Head of caudate nucleus (tissue), 42 donors: Measurements from ENCODE around the gene MMD2.

Experiments used
- DNase-seq, 42 donors: peaks; one replicate each; pipeline versions ENCODE4 v3.0.0 to v3.0.0-alpha.2; 2020 to 2021; ENCODE audit warnings: mixed read lengths in 7 of 42
- intact Hi-C: fragments of 100-400 bp; cut with DNase I; formaldehyde crosslinking; loops from one replicate; pipeline ENCODE4 v1.15.0; 2022

Gene MMD2

DNA sequence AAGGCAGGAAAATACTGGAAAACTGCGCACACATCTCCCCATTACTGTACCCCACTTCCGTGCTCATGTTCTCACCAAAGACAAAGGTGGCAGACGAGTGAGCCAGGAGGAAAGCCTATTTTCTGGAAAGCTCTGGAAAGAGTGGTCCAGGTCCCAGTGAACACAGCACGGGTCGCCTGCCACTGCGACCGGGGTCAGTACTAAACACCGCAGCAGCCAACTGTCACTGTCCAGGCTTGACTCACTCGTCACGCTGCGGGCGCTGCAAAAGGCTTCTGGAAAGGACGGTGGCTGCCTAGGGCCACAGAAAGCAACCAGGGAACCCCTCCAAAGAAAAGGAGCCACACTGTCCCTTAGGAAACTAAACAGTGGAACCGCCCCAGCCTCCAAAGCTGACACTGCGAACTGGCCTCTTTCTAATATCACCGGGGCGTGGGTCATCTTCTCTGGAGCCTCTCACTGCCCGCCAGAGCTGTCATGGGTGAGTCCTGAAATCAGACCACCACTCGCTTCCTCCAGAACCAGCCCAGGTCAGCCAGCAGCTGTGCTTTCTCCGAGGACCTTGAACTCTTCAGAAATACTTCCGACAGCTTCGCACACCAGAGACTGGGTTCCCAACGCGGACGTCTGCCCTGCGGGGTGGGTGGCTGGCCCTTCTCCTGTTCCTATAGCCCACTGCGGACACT is 79.4 kb downstream of the MMD2 start:
- intact Hi-C loops: loop anchor here (5.0 kb wide), 1 partner anchor 82 kb away; no protein-coding TSS in a partner anchor
- DNase-seq: peak in 2 of 42 donors; percentile 10 to 29

DNA sequence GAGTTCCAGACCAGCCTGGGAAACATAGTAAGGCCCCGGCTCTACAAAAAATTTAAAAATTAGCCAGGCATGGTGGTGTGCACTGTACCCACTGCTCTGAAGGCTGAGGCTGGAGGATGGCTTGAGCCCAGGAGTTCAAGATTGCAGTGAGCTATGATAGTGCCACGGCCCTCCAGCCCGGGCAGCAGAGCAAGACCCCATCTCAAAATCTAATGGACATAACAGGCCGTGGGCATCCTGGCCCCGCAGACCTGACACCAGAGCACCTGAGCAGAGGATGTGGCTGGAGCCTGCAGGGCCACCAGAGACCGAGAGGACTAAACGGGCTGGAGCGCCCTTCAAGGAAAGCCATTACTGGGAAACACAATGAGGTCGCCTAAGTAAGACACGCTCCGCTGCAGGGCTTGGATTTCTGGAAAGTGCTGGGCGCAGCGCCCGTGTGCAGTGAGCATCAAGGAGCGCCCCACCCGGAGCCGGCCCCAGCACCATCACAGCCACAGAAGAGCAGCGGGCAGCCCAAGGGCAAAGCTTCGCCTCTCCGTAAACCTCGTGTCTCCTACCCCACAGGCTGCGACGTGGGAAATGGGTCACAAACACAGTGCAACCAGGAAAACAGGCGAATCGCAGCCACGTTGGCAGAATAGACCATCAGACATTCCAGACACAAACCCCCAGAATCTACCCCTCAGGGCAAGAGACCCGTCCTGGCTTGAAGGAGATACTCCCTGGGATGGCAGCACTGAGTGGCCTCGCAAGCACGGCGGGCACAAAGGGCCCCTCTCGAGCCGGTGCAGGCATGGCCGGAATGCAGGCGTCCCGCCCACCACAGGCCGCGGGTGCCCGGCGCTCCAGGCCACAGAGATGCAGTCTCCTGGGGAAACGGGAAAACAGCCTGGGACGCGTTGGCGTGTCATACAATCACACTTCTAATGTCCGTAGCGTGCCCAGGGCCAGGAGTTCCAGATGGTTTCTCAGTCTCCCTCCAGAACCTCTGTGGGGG is 80.4 kb downstream of the MMD2 start:
- intact Hi-C loops: no loop called here
- DNase-seq: peak in 2 of 42 donors; percentile 11 to 35

DNA sequence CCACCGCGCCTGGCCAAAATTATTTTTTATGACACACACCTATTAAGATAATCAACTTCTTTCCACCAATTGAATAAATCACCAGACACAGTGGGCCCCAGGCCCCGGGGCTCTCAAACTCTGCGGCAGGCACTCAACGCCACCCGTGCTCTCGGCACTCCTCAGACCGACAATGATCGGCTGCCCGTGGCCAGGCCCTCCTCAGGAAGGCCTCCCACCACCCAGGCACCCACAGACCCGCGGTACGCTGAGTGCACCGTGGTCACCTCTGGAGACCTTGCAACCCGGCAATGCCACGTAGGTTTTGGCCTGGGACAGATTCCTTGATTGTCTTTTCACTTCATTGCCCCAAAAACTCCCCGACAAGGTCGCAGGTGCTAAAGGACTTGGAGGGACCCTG is 82.4 kb downstream of the MMD2 start:
- DNase-seq: no peak
- intact Hi-C loops: no loop called here

DNA sequence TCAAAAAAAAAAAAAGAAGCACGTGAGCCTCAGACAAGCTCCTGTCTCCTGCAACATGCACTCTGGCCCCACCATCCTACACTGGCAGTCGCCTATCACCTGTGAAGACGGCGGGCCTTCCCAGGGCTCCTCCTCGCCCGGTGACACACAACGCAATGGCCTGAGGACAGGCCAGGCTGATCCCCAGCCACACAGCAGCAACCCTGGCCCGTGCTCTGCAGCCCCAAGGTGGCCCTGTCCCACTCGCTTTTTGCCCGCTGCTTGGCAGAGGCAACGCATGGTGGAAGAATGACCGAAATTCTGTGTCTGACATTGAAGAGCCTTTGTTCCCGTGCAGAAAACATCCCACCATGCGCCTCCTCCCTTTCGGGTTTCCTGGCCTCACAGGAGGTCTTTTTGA is 83.6 kb downstream of the MMD2 start:
- intact Hi-C loops: no loop called here
- DNase-seq: no peak

DNA sequence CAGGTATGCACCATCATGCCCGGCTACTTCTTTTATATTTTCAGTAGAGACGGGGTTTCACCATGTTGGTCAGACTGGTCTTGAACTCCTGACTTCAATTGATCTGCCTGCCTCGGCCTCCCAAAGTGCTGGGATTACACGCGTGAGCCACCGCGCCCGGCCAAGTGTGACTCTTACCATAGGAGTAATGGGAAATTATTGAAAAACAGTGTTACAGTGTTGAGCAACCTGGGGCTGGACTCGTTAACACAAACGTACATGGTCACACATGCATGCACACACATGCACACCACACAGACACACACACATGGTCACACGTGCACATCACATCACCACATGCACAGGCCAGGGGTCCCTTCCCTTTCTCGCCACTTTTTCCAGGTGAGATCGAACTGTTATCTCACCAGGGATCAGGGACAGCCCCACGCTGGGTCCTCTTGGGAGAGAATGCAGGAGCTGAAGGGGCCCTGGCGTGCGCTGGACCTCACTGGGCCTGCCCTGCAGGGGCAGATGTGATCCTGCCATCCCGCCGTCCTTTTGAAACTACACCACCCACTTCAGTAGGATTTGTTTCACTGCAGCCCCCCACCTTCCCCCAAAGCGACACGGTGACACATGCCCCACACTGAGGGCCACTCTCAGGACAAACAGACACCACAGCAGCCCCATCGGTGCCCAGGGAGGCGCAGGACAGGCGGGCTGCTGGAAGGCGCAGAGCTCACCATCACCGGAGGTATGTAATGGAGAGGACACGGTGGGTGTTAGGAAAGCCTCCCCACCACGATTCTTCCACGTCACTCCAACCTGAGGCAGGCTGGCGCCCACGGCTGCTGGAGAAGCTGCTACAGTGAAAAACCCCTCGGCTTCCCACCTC is 85.7 kb downstream of the MMD2 start:
- intact Hi-C loops: no loop called here

DNA sequence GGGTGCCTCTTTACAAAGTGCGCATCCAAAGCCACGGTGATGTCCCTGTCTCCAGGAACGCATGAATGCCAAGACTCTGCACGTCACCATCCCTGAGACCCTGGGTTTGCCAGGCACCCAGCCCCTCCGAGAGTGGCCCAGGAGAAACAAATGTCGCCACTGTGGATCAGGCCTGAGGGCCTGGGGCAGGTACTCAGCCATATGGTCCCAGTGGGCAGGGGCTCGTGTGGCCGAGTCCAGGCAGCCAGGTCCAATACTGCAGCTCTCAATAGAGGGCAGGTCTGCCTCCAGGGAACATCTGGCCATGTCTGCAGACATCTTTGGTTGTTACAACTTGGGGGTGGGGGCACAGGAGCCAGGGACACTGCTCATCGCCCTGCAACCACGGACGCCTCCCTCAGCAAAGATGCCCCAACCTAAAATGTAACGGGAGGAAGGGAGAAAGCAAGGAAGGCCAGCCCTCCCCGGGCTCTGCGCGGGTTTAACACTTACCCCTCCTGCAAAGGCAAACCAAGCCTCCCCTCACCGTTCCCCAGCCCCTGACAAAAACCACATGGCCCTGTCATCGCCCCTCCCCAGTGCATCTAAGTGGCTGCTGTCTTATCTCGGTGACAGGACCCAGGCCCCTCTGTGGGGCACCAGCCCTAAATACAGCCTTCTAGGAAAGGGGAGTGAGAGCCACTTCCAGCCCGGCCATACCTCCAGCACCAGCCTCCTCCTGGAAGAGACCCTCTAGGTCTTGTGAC is 86.9 kb downstream of the MMD2 start:
- no peak for DNase-seq
- intact Hi-C loops: no loop called here

More for the DNA sequence above, 85.7 kb downstream of the MMD2 start:
- peak in 9 of 42 donors; percentile 18 to 66 (median 34) for DNase-seq

DNA sequence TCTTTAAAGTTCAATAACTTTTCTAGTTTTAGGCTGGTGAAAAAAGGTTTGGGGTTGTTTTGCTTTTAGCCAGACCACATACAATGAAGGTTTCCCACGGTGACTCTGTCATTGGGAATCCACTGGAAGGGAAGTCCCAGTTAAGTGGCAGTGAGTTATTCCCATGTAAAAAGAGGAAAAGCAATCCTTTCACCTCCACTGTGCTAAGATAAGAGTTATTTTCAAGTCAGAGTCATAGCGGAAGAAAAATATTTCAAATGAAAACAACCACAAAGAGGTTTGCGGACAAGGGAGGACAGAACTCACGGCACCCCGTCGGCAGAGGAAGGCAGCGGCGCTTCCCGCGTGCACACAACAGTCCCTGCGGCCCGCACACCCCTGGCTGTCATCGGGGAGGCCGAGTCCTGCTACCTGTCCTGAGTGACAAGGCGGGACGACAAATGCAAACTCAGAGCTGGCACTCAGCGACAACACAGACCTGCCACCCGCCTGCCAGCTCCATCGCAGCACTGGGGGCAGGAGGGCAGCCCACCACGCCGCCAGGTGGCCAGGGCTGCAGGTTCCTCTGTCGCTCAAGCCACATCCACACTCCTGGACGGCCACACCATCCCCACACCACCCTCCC is 87.8 kb downstream of the MMD2 start:
- intact Hi-C loops: no loop called here
- no peak for DNase-seq

DNA sequence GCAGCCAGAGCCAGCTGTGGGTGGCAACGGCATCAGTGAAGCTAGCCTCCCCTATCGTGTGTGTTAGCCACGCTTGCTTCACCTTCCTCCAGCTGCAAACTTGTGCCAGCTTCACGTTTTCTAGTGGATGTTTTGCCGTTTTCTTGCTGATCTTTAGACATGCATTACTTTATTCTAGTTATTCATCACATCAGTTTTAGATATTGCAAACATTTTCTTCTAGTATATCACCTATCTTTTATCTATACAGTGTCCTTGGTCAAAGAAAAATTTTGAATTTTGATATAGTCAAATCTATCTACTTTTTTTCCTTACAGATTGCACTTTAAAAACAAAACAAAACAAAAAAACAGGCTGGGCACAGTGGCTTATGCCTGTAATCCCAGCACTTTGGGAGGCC is 90.5 kb downstream of the MMD2 start:
- DNase-seq: no peak
- intact Hi-C loops: no loop called here

DNA sequence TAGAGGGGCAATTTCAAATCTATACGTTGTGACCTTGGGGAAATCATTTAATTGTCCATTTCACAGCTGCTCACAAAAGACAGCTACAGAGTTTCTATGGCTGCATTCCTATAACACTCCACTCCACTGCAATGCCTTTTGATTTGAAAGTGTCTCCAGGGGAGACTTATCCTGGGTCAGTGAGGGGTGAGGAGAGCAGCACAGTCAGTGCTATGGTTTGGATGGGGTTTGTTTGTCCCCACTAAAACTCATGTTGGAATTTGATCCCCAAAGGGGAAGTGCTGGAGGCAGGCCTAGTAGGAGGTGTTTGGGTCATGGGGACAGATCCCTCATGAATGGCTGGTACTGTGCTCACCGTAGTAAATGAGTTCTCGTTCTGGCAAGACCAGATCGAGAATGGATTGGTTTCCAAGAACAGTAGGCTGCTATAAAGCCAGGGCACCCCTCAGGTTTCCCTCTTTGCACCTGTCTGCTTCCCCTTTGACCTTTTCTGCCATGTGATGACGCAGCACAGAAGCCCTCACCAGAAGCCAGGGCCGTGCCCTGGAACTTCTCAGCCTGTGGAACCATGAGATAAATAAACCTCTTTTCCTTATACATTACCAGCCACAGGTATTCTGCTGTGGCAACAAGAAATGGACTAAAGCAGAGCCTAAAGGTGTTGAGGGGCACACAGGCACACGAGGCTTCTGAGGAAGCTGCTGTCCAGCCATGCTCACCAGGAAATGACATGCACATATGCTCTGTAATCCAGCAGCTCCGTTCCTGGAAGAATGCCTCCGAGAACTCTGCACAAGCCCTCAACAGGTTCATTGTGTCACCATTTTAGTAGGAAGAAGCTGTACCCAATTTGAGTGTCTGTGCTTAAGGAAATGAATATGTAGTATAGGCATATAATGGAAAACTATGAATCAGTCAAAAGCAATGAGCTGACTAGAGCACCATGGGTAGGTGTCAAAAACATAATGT is 92.2 kb downstream of the MMD2 start:
- intact Hi-C loops: no loop called here
- no peak for DNase-seq

DNA sequence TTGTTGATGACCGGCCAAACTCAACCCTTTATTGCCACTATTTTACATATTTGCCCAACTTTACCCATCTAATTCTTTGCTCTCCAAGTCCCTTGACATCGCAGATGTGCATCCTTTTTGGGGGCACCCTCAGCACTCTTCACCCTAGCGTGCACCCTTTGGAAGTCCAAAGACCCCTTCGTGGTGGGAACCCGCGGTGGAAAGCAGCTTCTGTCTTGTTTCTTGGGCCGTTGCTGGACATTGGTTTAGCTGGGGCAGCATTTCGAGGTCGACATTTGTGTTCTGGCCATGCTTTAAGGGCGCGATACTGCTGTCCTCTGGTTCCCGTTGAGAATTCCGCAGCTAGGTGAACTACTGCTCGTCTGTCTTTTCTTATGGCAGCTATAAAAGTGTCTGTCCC is 96.8 kb downstream of the MMD2 start:
- intact Hi-C loops: no loop called here
- DNase-seq: no peak

DNA sequence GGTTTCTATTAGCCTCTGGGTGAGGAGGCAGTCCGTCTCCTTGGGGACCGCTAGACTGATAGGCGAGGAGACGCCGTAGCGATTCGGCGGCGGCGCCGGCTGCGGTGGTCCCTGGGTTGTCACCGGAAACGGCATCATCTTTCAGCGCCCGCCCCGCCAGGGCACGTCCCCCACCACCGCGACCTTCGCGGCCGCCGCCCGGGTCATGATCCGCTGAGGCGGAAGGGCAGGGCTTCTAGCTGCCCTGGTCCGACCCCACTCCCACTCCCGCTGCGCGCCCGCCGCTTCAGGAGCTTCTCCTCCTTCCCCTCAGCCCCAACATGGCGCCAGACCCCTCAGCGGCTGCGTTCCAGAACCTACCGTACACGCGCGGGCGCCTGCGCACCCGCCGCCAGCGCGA is 97.3 kb downstream of the MMD2 start, which contains the start of gene PAPOLB:
PAPOLB (minus strand) TSS at position 358 of the 400 bp plus-strand sequence; CDS start at position 138, 220 bp downstream.
- intact Hi-C loops: no loop called here
- DNase-seq: peak in 2 of 42 donors; percentile 27 to 29

DNA sequence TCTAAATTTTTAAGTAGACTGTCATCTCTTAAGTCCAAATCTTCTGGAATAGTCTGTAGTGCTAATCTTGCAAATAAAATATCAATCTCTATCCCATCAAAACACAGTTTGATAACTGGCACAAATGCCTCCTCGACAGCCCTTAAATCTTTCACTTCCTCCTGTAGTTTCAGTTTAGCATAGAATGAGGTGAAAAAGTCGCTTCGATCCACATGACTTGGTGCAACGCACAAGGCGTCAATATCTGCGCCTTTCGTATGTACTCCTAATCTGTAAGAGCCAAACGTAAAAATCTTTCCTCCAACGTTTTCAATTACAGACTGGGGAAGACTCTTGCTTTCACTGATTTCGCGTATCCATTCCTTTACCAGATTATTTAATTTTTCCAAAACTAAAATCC is 97.8 kb downstream of the MMD2 start:
- DNase-seq: no peak
- intact Hi-C loops: no loop called here

DNA sequence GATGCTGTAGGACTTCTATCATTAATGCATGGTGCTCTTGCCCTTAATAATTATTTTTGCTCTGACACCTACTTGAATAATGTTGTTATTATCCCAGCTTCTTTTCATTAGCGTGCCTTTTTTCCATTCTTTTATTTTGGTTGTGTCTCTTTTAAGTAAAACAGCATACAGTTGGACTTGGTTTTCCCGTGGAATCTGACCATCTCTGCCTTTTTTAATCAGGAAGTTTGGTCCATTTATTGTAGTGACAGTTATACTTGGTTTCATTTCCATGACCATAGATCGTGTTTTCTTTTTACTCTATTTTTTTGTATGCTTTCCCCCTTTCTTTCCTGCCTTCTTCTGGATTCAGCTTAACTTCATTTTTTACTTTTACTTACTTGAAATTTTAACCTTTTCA is 101.8 kb downstream of the MMD2 start:
- intact Hi-C loops: no loop called here
- no peak for DNase-seq

DNA sequence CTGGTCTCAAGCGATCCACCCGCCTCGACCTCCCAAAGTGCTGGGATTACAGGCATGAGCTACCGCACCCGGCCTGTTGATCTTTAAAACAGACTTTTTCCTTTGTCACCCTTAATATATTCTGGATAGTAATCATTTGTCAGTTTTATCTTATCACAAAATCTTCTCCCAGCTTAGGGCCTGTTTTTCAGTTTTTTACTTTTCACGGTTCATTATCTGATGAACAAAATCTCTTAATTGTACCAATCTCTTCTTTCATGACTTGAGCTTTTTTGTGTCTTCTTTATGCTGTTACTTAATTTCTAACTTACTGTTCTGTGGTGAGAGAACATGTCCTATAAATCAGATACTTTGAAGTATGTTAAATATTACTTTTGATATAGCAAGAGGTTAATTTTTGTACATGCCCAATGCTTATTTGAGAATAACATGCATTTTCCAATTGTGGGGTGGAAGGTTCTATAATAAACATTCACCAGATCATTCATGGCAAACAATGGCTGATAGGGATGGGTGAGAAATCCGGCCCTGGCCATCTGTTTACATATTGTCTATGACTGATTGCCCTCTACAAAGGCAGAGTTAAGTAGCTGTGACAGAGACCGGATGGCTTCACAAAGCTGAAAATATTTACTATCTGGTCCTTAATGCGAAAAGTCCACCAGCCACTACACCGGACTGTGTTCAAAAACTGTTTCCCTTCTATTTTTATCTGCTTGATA is 102.5 kb downstream of the MMD2 start:
- peak in 1 of 42 donors; percentile 4 for DNase-seq
- intact Hi-C loops: no loop called here
